Measurements from ENCODE around the gene FLACC1.

FLACC1 gene

GRCh38 chr2:201329409-201329808 is 27.7 kb downstream of the FLACC1 start:
- no peak overlapping the region for H3K27ac ChIP-seq

GRCh38 chr2:201327678-201328077 is 29.5 kb downstream of the FLACC1 start:
- Histone ChIP-seq H3K27me3 (no peaks in the 10 kb centered on the region), H3K27ac (no peak overlapping the region), H3K36me3 (no peaks in the 10 kb centered on the region), H3K9me3 (no peaks in the 10 kb centered on the region), H3K4me3 (ENCODE audit: low read depth in 1 of 2, low read length in 1 of 2) (no peak overlapping the region), H3K4me1 (ENCODE audit: control insufficient read depth in 1 of 2, insufficient read depth in 1 of 2, low read depth in 1 of 2, low read length in 1 of 2) (no peaks in the 10 kb centered on the region)
- TF ChIP-seq CTCF (IDR thresholded peaks at IDR 0.05) = no peak

More at GRCh38 chr2:201329409-201329808, 27.7 kb downstream of the FLACC1 start:
- Histone ChIP-seq H3K4me3 (ENCODE audit: low read depth in 1 of 2, low read length in 1 of 2) (no peak overlapping the region), H3K9me3 (no peaks in the 10 kb centered on the region), H3K27me3 (no peaks in the 10 kb centered on the region), H3K4me1 (ENCODE audit: control insufficient read depth in 1 of 2, insufficient read depth in 1 of 2, low read depth in 1 of 2, low read length in 1 of 2) (no peaks in the 10 kb centered on the region), H3K36me3 (no peaks in the 10 kb centered on the region)
- TF ChIP-seq CTCF (IDR thresholded peaks at IDR 0.05) = no peak

GRCh38 chr2:201322772-201323171 is 34.4 kb downstream of the FLACC1 start:
- Histone ChIP-seq H3K9me3 (no peaks in the 10 kb centered on the region), H3K27me3 (no peaks in the 10 kb centered on the region), H3K4me3 (ENCODE audit: low read depth in 1 of 2, low read length in 1 of 2) (no peak overlapping the region), H3K27ac (no peak overlapping the region), H3K4me1 (ENCODE audit: control insufficient read depth in 1 of 2, insufficient read depth in 1 of 2, low read depth in 1 of 2, low read length in 1 of 2) (no peaks in the 10 kb centered on the region), H3K36me3 (no peaks in the 10 kb centered on the region)
- no peak for TF ChIP-seq CTCF (IDR thresholded peaks at IDR 0.05)

- no peak for TF ChIP-seq CTCF (IDR thresholded peaks at IDR 0.05)
- Histone ChIP-seq H3K4me3 (ENCODE audit: low read depth in 1 of 2, low read length in 1 of 2) (no peak overlapping the region), H3K36me3 (no peaks in the 10 kb centered on the region), H3K27me3 (no peaks in the 10 kb centered on the region), H3K4me1 (ENCODE audit: control insufficient read depth in 1 of 2, insufficient read depth in 1 of 2, low read depth in 1 of 2, low read length in 1 of 2) (no peaks in the 10 kb centered on the region), H3K27ac (no peak overlapping the region), H3K9me3 (no peaks in the 10 kb centered on the region)
Measured at GRCh38 chr2:201320701-201321100, 36.4 kb downstream of the FLACC1 start.

- TF ChIP-seq CTCF (IDR thresholded peaks at IDR 0.05) = no peak
Measured at GRCh38 chr2:201320257-201320656, 36.9 kb downstream of the FLACC1 start.

GRCh38 chr2:201319511-201319910 is 37.6 kb downstream of the FLACC1 start:
- H3K27me3 ChIP-seq = no peaks in the 10 kb centered on the region
- no peak overlapping the region for H3K27ac ChIP-seq
- TF ChIP-seq CTCF (IDR thresholded peaks at IDR 0.05) = no peak
- no peak overlapping the region for H3K4me3 ChIP-seq (ENCODE audit: low read depth in 1 of 2, low read length in 1 of 2)
- H3K36me3 ChIP-seq = no peaks in the 10 kb centered on the region
- no peaks in the 10 kb centered on the region for H3K4me1 ChIP-seq (ENCODE audit: control insufficient read depth in 1 of 2, insufficient read depth in 1 of 2, low read depth in 1 of 2, low read length in 1 of 2)
- H3K9me3 ChIP-seq = no peaks in the 10 kb centered on the region

More at GRCh38 chr2:201320257-201320656, 36.9 kb downstream of the FLACC1 start:
- Histone ChIP-seq H3K27me3 (no peaks in the 10 kb centered on the region), H3K4me1 (ENCODE audit: control insufficient read depth in 1 of 2, insufficient read depth in 1 of 2, low read depth in 1 of 2, low read length in 1 of 2) (no peaks in the 10 kb centered on the region), H3K36me3 (no peaks in the 10 kb centered on the region), H3K9me3 (no peaks in the 10 kb centered on the region), H3K27ac (no peak overlapping the region), H3K4me3 (ENCODE audit: low read depth in 1 of 2, low read length in 1 of 2) (no peak overlapping the region)

All from neutrophil (primary cell).